Stomach smooth muscle (tissue), 2 donors: ENCODE data around the gene ADIPOR2.

Source experiments
- H3K27ac ChIP-seq: one replicate; pipeline ENCODE4 v1.7.0; 2013; ENCODE audit warnings: mild to moderate bottlenecking, low read length, inconsistent platforms
- H3K27me3 ChIP-seq, 2 donors: one replicate each; pipeline ENCODE4 v1.7.0; 2013; ENCODE audit warnings: low read length in 2 of 2; ENCODE audit not compliant: insufficient read depth in 2 of 2, control insufficient read depth in 1 of 2
- H3K36me3 ChIP-seq, 2 donors: one replicate each; pipeline ENCODE4 v1.7.0; 2013; ENCODE audit warnings: low read length in 2 of 2; ENCODE audit not compliant: control insufficient read depth in 2 of 2, insufficient read depth in 2 of 2
- H3K4me1 ChIP-seq: one replicate; pipeline ENCODE4 v1.7.0; 2013; ENCODE audit warnings: low read length; ENCODE audit not compliant: control insufficient read depth, insufficient read depth
- H3K4me3 ChIP-seq, 2 donors: one replicate each; pipeline ENCODE4 v1.7.0; 2013; ENCODE audit warnings: low read length in 2 of 2
- H3K9ac ChIP-seq, 2 donors: one replicate each; pipeline ENCODE4 v1.7.0; 2013; ENCODE audit warnings: low read length in 2 of 2, mild to moderate bottlenecking in 1 of 2
- H3K9me3 ChIP-seq, 2 donors: one replicate each; pipeline ENCODE4 v1.7.0; 2013; ENCODE audit warnings: low read length in 2 of 2; ENCODE audit not compliant: control insufficient read depth in 2 of 2
- donor health status: healthy.
- donor health status: Pancreatic carcinoma.

ADIPOR2 gene

GRCh38 chr12:1827826-1828805, 137.2 kb downstream of the ADIPOR2 start:
- no peak overlapping the region for H3K4me3 ChIP-seq
- peaks cover 6 to 22% of the 10 kb centered on the region in 2 donors for H3K27me3 ChIP-seq
- H3K9ac ChIP-seq: no peak overlapping the region
- no peak overlapping the region for H3K27ac ChIP-seq
- no peaks in the 10 kb centered on the region for H3K4me1 ChIP-seq
- H3K36me3 ChIP-seq: no peaks in the 10 kb centered on the region
- H3K9me3 ChIP-seq: no peaks in the 10 kb centered on the region

- Histone ChIP-seq H3K9ac (no peak overlapping the region), H3K36me3 (no peaks in the 10 kb centered on the region), H3K4me3 (no peak overlapping the region), H3K27ac (no peak overlapping the region), H3K9me3 (no peaks in the 10 kb centered on the region), H3K27me3 (peaks cover 8 to 21% of the 10 kb centered on the region in 2 donors), H3K4me1 (no peaks in the 10 kb centered on the region)
Observed at GRCh38 chr12:1828856-1829255, 138.0 kb downstream of the ADIPOR2 start.

GRCh38 chr12:1829306-1829900, 138.5 kb downstream of the ADIPOR2 start:
- Histone ChIP-seq H3K9ac (no peak overlapping the region), H3K27ac (no peak overlapping the region), H3K9me3 (no peaks in the 10 kb centered on the region), H3K4me1 (no peaks in the 10 kb centered on the region), H3K27me3 (peaks cover 8 to 17% of the 10 kb centered on the region in 2 donors), H3K36me3 (no peaks in the 10 kb centered on the region), H3K4me3 (no peak overlapping the region)

GRCh38 chr12:1830401-1830845, 139.6 kb downstream of the ADIPOR2 start:
- Histone ChIP-seq H3K4me1 (no peaks in the 10 kb centered on the region), H3K27me3 (peaks cover 8 to 14% of the 10 kb centered on the region in 2 donors), H3K27ac (no peak overlapping the region), H3K4me3 (no peak overlapping the region), H3K36me3 (no peaks in the 10 kb centered on the region), H3K9ac (no peak overlapping the region), H3K9me3 (no peaks in the 10 kb centered on the region)

GRCh38 chr12:1830981-1831963, 140.4 kb downstream of the ADIPOR2 start:
- H3K27me3 ChIP-seq: peaks cover 8 to 14% of the 10 kb centered on the region in 2 donors
- H3K9me3 ChIP-seq: no peaks in the 10 kb centered on the region
- no peaks in the 10 kb centered on the region for H3K36me3 ChIP-seq
- H3K27ac ChIP-seq: no peak overlapping the region
- no peak overlapping the region for H3K9ac ChIP-seq
- no peak overlapping the region for H3K4me3 ChIP-seq
- no peaks in the 10 kb centered on the region for H3K4me1 ChIP-seq

- peaks cover 8 to 14% of the 10 kb centered on the region in 2 donors for H3K27me3 ChIP-seq
- H3K36me3 ChIP-seq: no peaks in the 10 kb centered on the region
- no peak overlapping the region for H3K27ac ChIP-seq
- H3K4me3 ChIP-seq: no peak overlapping the region
- no peaks in the 10 kb centered on the region for H3K9me3 ChIP-seq
- H3K4me1 ChIP-seq: no peaks in the 10 kb centered on the region
- no peak overlapping the region for H3K9ac ChIP-seq
Observed at GRCh38 chr12:1832801-1833595, 142.1 kb downstream of the ADIPOR2 start.

- Histone ChIP-seq H3K27ac (no peak overlapping the region), H3K36me3 (no peaks in the 10 kb centered on the region), H3K4me1 (no peaks in the 10 kb centered on the region), H3K9ac (no peak overlapping the region), H3K9me3 (no peaks in the 10 kb centered on the region), H3K27me3 (peaks cover 8 to 14% of the 10 kb centered on the region in 2 donors), H3K4me3 (no peak overlapping the region)
Observed at GRCh38 chr12:1833596-1834028, 142.7 kb downstream of the ADIPOR2 start.

GRCh38 chr12:1834186-1834925, 143.5 kb downstream of the ADIPOR2 start:
- Histone ChIP-seq H3K9ac (no peak overlapping the region), H3K4me1 (no peaks in the 10 kb centered on the region), H3K27me3 (peaks cover 8 to 14% of the 10 kb centered on the region in 2 donors), H3K9me3 (no peaks in the 10 kb centered on the region), H3K27ac (no peak overlapping the region), H3K4me3 (no peak overlapping the region), H3K36me3 (no peaks in the 10 kb centered on the region)
